NT2/D1 (cell line): ENCODE results near the gene HECTD3.

Source experiments
- SUZ12 ChIP-seq: IDR thresholded peaks from 2 replicates; pipeline ENCODE4 v1.6.1; 2011; ENCODE audit not compliant: insufficient read length, insufficient read depth; ENCODE audit errors: extremely low read depth
- YY1 ChIP-seq: IDR thresholded peaks from 2 replicates; pipeline ENCODE4 v1.6.1; 2011; ENCODE audit not compliant: insufficient read length, insufficient read depth
- ZNF274 ChIP-seq: IDR thresholded peaks from 2 replicates; pipeline ENCODE4 v1.6.1; 2011; ENCODE audit warnings: mild to moderate bottlenecking, low read depth, low read length

- TF ChIP-seq YY1 = no peak
- no peak for TF ChIP-seq SUZ12
- TF ChIP-seq ZNF274 = no peak
Measured at GRCh38 chr1:45005761-45006160, 5.4 kb downstream of the HECTD3 start.
